HG02970 (cell line): ENCODE measurements around the gene DNAH1.

ENCODE experiments used
- ATAC-seq: cut with Tn5 transposase; IDR thresholded peaks from one replicate; pipeline ENCODE4 v1.9.1; 2021; ENCODE audit warnings: mild to moderate bottlenecking, moderate library complexity, moderate number of reproducible peaks; ENCODE audit not compliant: unreplicated experiment, low FRiP score

Gene DNAH1

GRCh38 chr3:52401021-52401420 lies 84.9 kb downstream of the DNAH1 start:
- no peak for ATAC-seq

- no peak for ATAC-seq
Measured at GRCh38 chr3:52401551-52401950, 85.4 kb downstream of the DNAH1 start.

GRCh38 chr3:52402101-52402521 lies 86.0 kb downstream of the DNAH1 start:
- ATAC-seq: no peak

- ATAC-seq: no peak
Measured at GRCh38 chr3:52402706-52403270, 86.7 kb downstream of the DNAH1 start.

- no peak for ATAC-seq
Measured at GRCh38 chr3:52403271-52403841, 87.2 kb downstream of the DNAH1 start.

- ATAC-seq: no peak
Measured at GRCh38 chr3:52403955-52404354, 87.8 kb downstream of the DNAH1 start.

- no peak for ATAC-seq
Measured at GRCh38 chr3:52404391-52404790, 88.3 kb downstream of the DNAH1 start.

- ATAC-seq: no peak
Measured at GRCh38 chr3:52405066-52405465, 88.9 kb downstream of the DNAH1 start.

GRCh38 chr3:52405601-52406110 lies 89.5 kb downstream of the DNAH1 start:
- ATAC-seq: no peak

GRCh38 chr3:52406231-52406661 lies 90.1 kb downstream of the DNAH1 start:
- ATAC-seq: no peak

- ATAC-seq: no peak
Measured at GRCh38 chr3:52406791-52407510, 90.8 kb downstream of the DNAH1 start.

GRCh38 chr3:52407779-52408178 lies 91.7 kb downstream of the DNAH1 start:
- no peak for ATAC-seq

- ATAC-seq: no peak
Measured at GRCh38 chr3:52408466-52408865, 92.3 kb downstream of the DNAH1 start.

GRCh38 chr3:52415800-52416199 lies 99.7 kb downstream of the DNAH1 start:
- ATAC-seq: no peak

- no peak for ATAC-seq
Measured at GRCh38 chr3:52420388-52420787, 104.3 kb downstream of the DNAH1 start.

GRCh38 chr3:52422669-52423068 lies 106.5 kb downstream of the DNAH1 start:
- ATAC-seq: no peak

GRCh38 chr3:52423173-52423572 lies 107.1 kb downstream of the DNAH1 start:
- no peak for ATAC-seq

GRCh38 chr3:52428151-52429005 lies 112.3 kb downstream of the DNAH1 start:
- ATAC-seq: no peak

- no peak for ATAC-seq
Measured at GRCh38 chr3:52429031-52429430, 112.9 kb downstream of the DNAH1 start.

GRCh38 chr3:52429779-52430415 lies 113.8 kb downstream of the DNAH1 start:
- no peak for ATAC-seq
